ENCODE data around the gene FGF21.
"Not testable (repeated sequence)": the region's sequence is repeated elsewhere in the genome, so short reads cannot be mapped to it uniquely, and the experiment has no call there.

The FGF21 gene

GRCh38 chr19:48755084-48755641 is at the start of gene FGF21:
TSS of gene FGF21 (plus strand) at chr19:48755524. CDS start at chr19:48756237, 713 bp downstream.
- no peak for DNase-seq (ENCODE audit: low read depth in 2 of 3, low spot score in 1 of 3)

- no peak for DNase-seq (ENCODE audit: low read depth in 2 of 3, low spot score in 1 of 3)
Observed at GRCh38 chr19:48708471-48708870, 46.9 kb upstream of the FGF21 start.

GRCh38 chr19:48711106-48711662 is 44.1 kb upstream of the FGF21 start:
- no peak for DNase-seq (ENCODE audit: low read depth in 2 of 3, low spot score in 1 of 3)

- no peak for DNase-seq (ENCODE audit: low read depth in 2 of 3, low spot score in 1 of 3)
Observed at GRCh38 chr19:48713041-48713863, 42.1 kb upstream of the FGF21 start.

- DNase-seq (ENCODE audit: low read depth in 2 of 3, low spot score in 1 of 3) = peak; percentile 97 to 99 (median 98)
Observed at GRCh38 chr19:48713864-48714755, 41.2 kb upstream of the FGF21 start.

GRCh38 chr19:48714759-48715675 is 40.3 kb upstream of the FGF21 start:
- DNase-seq (ENCODE audit: low read depth in 2 of 3, low spot score in 1 of 3) = no peak

GRCh38 chr19:48715681-48716171 is 39.6 kb upstream of the FGF21 start:
- DNase-seq (ENCODE audit: low read depth in 2 of 3, low spot score in 1 of 3) = no peak

- DNase-seq (ENCODE audit: low read depth in 2 of 3, low spot score in 1 of 3) = no peak
Observed at GRCh38 chr19:48716562-48717291, 38.6 kb upstream of the FGF21 start.

- DNase-seq (ENCODE audit: low read depth in 2 of 3, low spot score in 1 of 3) = not testable (repeated sequence)
Observed at GRCh38 chr19:48718106-48718505, 37.2 kb upstream of the FGF21 start.

GRCh38 chr19:48718711-48719231 is 36.6 kb upstream of the FGF21 start:
- no peak for DNase-seq (ENCODE audit: low read depth in 2 of 3, low spot score in 1 of 3)

GRCh38 chr19:48719263-48720171 is 35.8 kb upstream of the FGF21 start, which contains the start of gene MAMSTR:
TSS of gene MAMSTR (minus strand) at chr19:48719725. CDS start at chr19:48719031, 694 bp downstream.
- DNase-seq (ENCODE audit: low read depth in 2 of 3, low spot score in 1 of 3) = no peak

GRCh38 chr19:48720251-48720612 is 35.1 kb upstream of the FGF21 start:
- no peak for DNase-seq (ENCODE audit: low read depth in 2 of 3, low spot score in 1 of 3)

- DNase-seq (ENCODE audit: low read depth in 2 of 3, low spot score in 1 of 3) = peak; percentile 83 to 91 (median 91)
Observed at GRCh38 chr19:48720613-48721296, 34.6 kb upstream of the FGF21 start.

GRCh38 chr19:48722196-48722708 is 33.1 kb upstream of the FGF21 start:
- no peak for DNase-seq (ENCODE audit: low read depth in 2 of 3, low spot score in 1 of 3)

GRCh38 chr19:48724796-48725753 is 30.2 kb upstream of the FGF21 start:
- peak in 1 of 3 donors; percentile 31 for DNase-seq (ENCODE audit: low read depth in 2 of 3, low spot score in 1 of 3)

- no peak for DNase-seq (ENCODE audit: low read depth in 2 of 3, low spot score in 1 of 3)
Observed at GRCh38 chr19:48726556-48726955, 28.8 kb upstream of the FGF21 start.

Data from stimulated activated CD4-positive, alpha-beta T cell treated with anti-CD3 and anti-CD28 coated beads, Interleukin-12 subunit alpha, Interleukin-12 subunit beta, amount 100 ng/mL, for 48 hours (primary cell).